Large intestine (tissue), 3 donors: ENCODE results near the gene ARHGAP36. TPM values are rescaled to one million over a fixed set of nuclear protein-coding genes. Genes with fewer than 3 reads are reported as not detected.

Experiments
- DNase-seq, 2 donors: peaks; one replicate each; pipeline versions ENCODE4 v3.0.0 to v3.0.0-alpha.2; 2013
- H3K27ac ChIP-seq: one replicate; pipeline ENCODE4 v1.5.1; 2013; ENCODE audit warnings: low read length
- H3K27me3 ChIP-seq: 2 replicates; pipeline ENCODE4 v1.6.1; 2013; ENCODE audit warnings: low read length; ENCODE audit not compliant: control insufficient read depth, insufficient read depth
- H3K36me3 ChIP-seq: 2 replicates; pipeline ENCODE4 v1.6.1; 2013; ENCODE audit warnings: low read length; ENCODE audit not compliant: control insufficient read depth, insufficient read depth
- H3K4me1 ChIP-seq: one replicate; pipeline ENCODE4 v1.6.1; 2013; ENCODE audit warnings: low read length; ENCODE audit not compliant: control insufficient read depth, insufficient read depth
- H3K4me3 ChIP-seq: one replicate; pipeline ENCODE4 v1.5.1; 2013; ENCODE audit warnings: low read length
- H3K9me3 ChIP-seq: one replicate; pipeline ENCODE4 v1.6.1; 2013; ENCODE audit warnings: mild to moderate bottlenecking, low read depth, low read length, moderate library complexity; ENCODE audit not compliant: control insufficient read depth
- WGBS: methylation state at CpG from one replicate; pipeline ENCODE4 v1.1.5; 2013; ENCODE audit warnings: low lambda C conversion rate; ENCODE audit not compliant: insufficient coverage; 5-methylcytosine and 5-hydroxymethylcytosine counted together
- polyA plus RNA-seq: library from polyadenylated mRNA; unstranded; fragments of 120-200 nt; gene quantifications from one replicate; pipeline ENCODE4 v1.2.1, GENCODE V29; 2013

Gene ARHGAP36
- polyA plus RNA-seq, 1 donor = 0.70 TPM

DNA sequence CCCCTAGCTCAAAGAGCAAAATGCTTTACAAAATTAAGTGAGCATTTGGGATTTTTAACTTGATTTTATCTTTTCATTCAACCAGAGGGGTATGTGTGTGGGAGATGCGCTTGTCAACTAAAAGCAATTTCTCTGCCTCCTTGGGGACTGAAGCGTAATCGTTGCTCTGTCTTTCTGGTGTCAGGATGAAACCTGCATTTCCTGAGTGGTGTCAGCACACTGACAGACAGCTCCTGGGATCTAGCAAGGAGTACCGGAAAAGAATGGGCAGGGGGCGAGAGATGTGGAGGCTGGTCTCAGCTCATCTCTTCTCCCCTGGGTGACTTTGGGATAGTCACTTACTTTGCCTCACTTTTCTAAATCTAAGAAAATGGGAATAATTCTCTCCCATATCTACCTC lies 5.1 kb upstream of the ARHGAP36 start:
- no CpG with 5 or more reads among the region's 5 CpGs for WGBS
- no peak overlapping the region for H3K27ac ChIP-seq
- peaks cover 17% of the 10 kb centered on the region for H3K27me3 ChIP-seq
- H3K36me3 ChIP-seq = no peaks in the 10 kb centered on the region
- H3K4me1 ChIP-seq = no peaks in the 10 kb centered on the region
- no peaks in the 10 kb centered on the region for H3K9me3 ChIP-seq
- no peak overlapping the region for H3K4me3 ChIP-seq
- no peak for DNase-seq

DNA sequence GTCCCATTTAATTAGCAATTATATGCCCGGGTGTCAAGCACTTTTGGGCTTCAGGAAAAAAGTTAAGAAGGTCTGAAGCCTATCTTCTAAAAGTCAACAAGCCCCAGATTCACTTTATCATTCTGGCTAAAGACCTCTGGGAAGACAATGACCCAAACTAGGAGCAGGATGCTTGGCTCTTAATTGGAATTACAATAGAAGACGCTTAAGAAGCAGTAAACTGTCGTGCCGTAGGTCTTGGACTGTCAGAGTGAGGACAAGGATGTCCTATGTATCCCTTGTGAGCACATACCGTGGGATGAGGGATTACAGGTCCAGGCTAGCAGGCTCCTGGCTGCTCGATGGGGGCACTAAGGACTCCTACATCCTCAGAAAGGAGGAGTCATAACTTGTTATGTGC lies 3.2 kb upstream of the ARHGAP36 start:
- Histone ChIP-seq H3K9me3 (no peaks in the 10 kb centered on the region), H3K4me1 (no peaks in the 10 kb centered on the region), H3K27me3 (peaks cover 26% of the 10 kb centered on the region), H3K27ac (no peak overlapping the region), H3K4me3 (no peak overlapping the region), H3K36me3 (no peaks in the 10 kb centered on the region)
- no peak for DNase-seq
- WGBS = no CpG with 5 or more reads among the region's 6 CpGs

DNA sequence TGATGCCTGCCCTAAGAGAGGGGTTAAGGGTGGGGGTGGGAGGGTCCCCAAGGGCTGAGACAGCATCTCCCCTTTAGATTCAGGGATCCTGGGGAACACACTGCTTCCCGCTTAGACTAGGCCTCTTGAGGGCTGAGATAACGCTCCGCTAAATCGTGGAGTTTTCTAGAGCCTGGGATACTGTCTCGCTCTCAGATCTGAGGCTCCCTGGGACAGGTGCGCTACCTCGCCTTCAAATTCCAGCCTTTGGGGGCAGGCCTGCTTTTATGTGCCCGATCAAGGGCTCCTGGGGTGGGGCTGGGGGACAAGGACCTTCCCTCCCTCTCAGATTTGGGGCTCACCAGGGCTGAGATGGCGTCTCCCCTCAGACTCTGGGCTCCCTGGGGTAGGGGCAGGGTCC lies 440 bp upstream of the ARHGAP36 start:
- no peak for DNase-seq
- H3K4me1 ChIP-seq = no peaks in the 10 kb centered on the region
- no CpG with 5 or more reads among the region's 9 CpGs for WGBS
- H3K27ac ChIP-seq = no peak overlapping the region
- peaks cover 26% of the 10 kb centered on the region for H3K27me3 ChIP-seq
- no peak overlapping the region for H3K4me3 ChIP-seq
- H3K9me3 ChIP-seq = no peaks in the 10 kb centered on the region
- H3K36me3 ChIP-seq = no peaks in the 10 kb centered on the region

DNA sequence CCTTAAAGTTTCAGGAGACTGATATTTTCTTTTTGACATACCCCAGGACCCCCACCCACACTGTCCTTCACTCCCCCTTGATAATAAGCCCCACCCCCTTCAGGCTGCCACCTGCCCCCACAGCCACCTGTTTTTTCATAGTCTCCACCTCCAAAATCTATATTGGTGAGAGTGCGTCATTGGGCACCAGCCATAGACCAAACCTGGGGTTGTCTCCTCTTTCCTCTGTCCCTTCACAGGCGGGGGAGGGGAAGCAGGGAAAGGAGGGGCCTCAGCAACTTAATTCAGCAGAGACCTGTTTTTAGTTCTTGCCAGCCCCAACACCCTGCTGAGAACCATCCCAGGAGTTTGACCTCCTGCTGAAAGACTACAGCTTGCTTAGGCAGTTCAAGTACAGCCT lies 1.1 kb downstream of the ARHGAP36 start:
- no peak for DNase-seq
- Histone ChIP-seq H3K4me3 (no peak overlapping the region), H3K4me1 (no peaks in the 10 kb centered on the region), H3K9me3 (no peaks in the 10 kb centered on the region), H3K36me3 (no peaks in the 10 kb centered on the region), H3K27me3 (peaks cover 29% of the 10 kb centered on the region), H3K27ac (no peak overlapping the region)
- WGBS = no CpG with 5 or more reads among the region's 2 CpGs

DNA sequence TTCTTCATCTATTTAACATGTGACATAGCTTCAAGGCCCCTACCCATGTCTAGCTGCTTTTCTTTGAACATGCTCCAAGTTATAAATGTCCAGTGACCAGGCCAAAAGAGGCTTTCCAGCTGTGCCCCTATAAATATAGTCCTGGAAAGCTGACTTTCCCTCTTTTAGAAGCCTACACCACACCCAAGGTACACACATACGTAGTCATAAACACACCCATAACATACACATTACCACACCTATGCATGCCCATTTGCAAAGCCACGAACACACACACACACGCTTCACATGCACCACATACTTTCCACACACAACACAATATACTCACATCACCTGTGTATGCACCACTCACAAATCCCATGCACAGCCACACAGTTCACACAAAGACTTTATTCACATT lies 2.0 kb downstream of the ARHGAP36 start:
- Histone ChIP-seq H3K4me3 (no peak overlapping the region), H3K9me3 (no peaks in the 10 kb centered on the region), H3K4me1 (no peaks in the 10 kb centered on the region), H3K27ac (no peak overlapping the region), H3K27me3 (peaks cover 31% of the 10 kb centered on the region), H3K36me3 (no peaks in the 10 kb centered on the region)
- WGBS = no CpG with 5 or more reads among the region's 3 CpGs
- DNase-seq = no peak

DNA sequence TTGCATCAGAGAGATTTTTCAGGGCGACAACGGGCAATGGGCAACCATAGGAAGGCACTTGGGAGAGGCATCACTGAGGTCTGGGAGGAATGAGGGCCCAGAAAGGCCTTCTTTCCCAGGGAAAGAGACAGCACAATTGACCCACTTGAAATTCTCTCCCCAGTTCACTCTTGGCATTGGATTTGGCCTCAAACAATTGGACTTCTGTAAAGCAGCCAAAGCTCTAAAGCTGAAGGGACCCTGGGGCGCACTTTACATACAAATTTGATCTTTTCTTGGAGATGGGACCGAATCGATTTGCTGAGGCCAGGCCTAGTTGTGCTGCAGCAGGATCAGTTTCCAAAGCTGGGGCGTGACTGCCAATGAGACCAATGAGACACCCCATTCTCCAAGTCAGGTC lies 3.2 kb downstream of the ARHGAP36 start:
- no peaks in the 10 kb centered on the region for H3K36me3 ChIP-seq
- H3K27me3 ChIP-seq = peaks cover 39% of the 10 kb centered on the region
- no peaks in the 10 kb centered on the region for H3K4me1 ChIP-seq
- DNase-seq = no peak
- H3K4me3 ChIP-seq = no peak overlapping the region
- WGBS = no CpG with 5 or more reads among the region's 6 CpGs
- no peak overlapping the region for H3K27ac ChIP-seq
- H3K9me3 ChIP-seq = no peaks in the 10 kb centered on the region

DNA sequence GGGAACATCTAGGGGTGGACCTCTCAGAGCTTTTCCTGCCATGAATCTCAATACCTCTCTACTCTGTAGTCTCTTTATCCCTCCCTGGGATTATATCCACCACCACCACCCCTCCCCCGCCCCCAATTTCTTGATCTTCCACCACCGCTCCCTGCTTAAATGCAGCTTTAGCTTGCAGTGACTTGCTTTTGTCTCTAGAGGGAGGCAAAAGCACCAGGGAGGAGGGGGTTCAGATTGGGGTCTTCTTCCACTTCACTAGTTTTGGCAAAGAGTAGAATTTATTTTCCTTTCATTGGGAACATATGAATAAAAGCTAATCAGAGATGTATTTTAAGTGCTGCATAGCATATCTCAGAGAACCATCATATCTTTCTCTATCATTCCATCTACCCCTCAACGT lies 5.5 kb downstream of the ARHGAP36 start:
- WGBS = no CpG with 5 or more reads among the region's 3 CpGs
- Histone ChIP-seq H3K27ac (no peak overlapping the region), H3K4me1 (no peaks in the 10 kb centered on the region), H3K36me3 (no peaks in the 10 kb centered on the region), H3K9me3 (no peaks in the 10 kb centered on the region), H3K27me3 (peaks cover 38% of the 10 kb centered on the region), H3K4me3 (no peak overlapping the region)
- DNase-seq = no peak

DNA sequence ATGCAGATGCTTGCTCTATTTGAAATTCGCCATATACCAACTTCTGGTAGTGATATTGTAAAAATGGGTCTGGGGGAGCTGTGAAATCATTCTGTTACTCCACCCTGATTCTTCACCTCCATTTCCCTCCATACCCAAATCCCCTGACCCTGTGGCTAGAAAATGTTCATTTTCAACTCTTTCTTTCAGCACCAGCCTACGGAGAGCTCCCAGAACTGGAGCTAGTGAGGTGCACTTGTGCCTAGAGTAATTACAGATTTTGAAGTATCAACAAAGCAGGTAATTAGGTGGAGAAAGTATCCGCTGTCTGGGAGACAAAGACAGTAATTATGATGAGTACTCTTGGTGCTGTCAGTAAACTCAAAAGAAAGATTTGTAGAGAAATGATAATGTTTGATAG lies 8.1 kb downstream of the ARHGAP36 start:
- WGBS = no CpG with 5 or more reads among the region's 3 CpGs
- Histone ChIP-seq H3K9me3 (no peaks in the 10 kb centered on the region), H3K27me3 (peaks cover 52% of the 10 kb centered on the region), H3K4me3 (no peak overlapping the region), H3K27ac (no peak overlapping the region), H3K36me3 (no peaks in the 10 kb centered on the region), H3K4me1 (no peaks in the 10 kb centered on the region)
- DNase-seq = no peak

DNA sequence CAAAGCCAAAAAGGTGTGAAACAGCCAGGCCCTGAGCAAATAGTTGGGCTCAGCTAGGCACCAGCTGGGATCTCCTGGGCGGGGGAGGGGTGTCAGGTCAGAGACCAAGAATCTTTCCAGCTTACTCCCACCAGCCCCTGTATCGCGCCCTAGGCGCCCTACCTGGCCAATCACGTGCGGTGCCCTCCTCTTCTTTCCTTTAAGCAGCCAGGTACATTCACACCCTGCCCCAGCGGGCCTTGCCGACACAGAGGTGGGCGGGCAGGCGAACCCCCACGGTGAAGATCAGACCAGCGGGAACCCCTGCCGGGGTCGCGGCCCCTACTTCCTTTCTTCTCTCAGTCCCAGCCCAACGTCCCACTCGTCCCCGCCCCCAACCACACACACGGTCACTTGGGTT lies 9.1 kb downstream of the ARHGAP36 start:
- Histone ChIP-seq H3K27me3 (peaks cover 58% of the 10 kb centered on the region), H3K36me3 (no peaks in the 10 kb centered on the region), H3K4me1 (no peaks in the 10 kb centered on the region), H3K9me3 (no peaks in the 10 kb centered on the region), H3K27ac (no peak overlapping the region), H3K4me3 (no peak overlapping the region)
- no CpG with 5 or more reads among the region's 19 CpGs for WGBS
- DNase-seq = no peak

DNA sequence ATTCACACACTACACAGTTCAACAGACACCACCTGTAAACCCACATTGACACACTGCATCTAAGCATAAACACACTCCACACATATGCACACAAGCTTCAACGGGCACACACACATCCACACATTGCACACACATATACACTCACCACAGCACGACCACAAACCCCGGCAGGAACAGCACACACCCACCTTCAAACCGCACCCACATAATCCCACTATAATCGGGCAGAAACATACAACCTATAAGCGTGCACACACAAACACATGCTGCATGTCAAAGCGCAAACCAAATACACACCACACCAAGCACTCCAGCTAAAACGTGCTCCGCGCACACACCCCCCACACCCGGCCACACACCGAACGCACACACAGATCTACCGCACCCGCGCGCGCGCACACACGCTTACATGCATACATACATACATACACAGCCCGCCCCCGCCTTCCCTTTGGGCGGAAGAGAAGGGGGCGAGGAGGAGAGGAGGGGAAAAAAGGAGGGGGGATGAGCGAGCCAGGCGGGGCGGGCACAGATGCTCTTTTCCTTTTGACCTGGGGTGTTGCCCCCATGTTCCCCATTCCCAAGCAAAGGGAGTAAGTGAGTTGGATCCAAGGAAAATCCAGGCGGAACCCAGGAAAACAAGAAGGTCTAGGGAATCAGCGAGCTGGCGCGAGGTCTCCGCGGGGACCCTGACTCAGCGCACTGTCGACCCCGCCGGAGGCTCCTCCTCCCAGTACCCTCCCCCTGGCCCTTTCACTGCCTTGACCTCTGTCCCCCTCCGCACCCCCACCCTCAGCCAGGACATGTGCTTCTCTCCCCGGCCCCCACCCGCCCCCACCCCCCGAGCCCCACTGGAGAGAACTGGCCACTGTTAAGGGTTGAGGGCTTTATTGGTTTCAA lies 9.9 kb downstream of the ARHGAP36 start:
- Histone ChIP-seq H3K27me3 (peaks cover 67% of the 10 kb centered on the region), H3K27ac (no peak overlapping the region), H3K4me1 (no peaks in the 10 kb centered on the region), H3K4me3 (no peak overlapping the region), H3K36me3 (no peaks in the 10 kb centered on the region), H3K9me3 (no peaks in the 10 kb centered on the region)
- no CpG with 5 or more reads among the region's 41 CpGs for WGBS
- no peak for DNase-seq
